Measurements from ENCODE around the gene SPOCK3. TPM values are rescaled to one million over a fixed set of nuclear protein-coding genes. Genes with fewer than 3 reads are reported as not detected.

SPOCK3 gene
- total and polyA plus RNA-seq, 2 experiments from 2014 or later = 1.6 to 4.1 TPM

- Histone ChIP-seq H3K27me3 (ENCODE audit: insufficient read depth) (no peaks in the 10 kb centered on the region), H3K27ac (ENCODE audit: low read depth) (no peak overlapping the region), H2AFZ (no peak overlapping the region), H3K79me2 (replicated peaks; ENCODE audit: insufficient read depth) (no peaks in the 10 kb centered on the region), H3K4me2 (no peak overlapping the region), H4K20me1 (replicated peaks; ENCODE audit: insufficient read depth) (no peaks in the 10 kb centered on the region), H3F3A (replicated peaks; ENCODE audit: low read depth) (no peaks in the 10 kb centered on the region), H3K4me1 (ENCODE audit: insufficient read depth) (no peaks in the 10 kb centered on the region), H3K9me2 (ENCODE audit: insufficient read depth) (no peaks in the 10 kb centered on the region), H3K4me3 (no peak overlapping the region), H3K36me3 (ENCODE audit: insufficient read depth) (no peaks in the 10 kb centered on the region)
- H3K4me3 Mint-ChIP-seq = no peak overlapping the region
- no peaks in the 10 kb centered on the region for H3K9me3 Mint-ChIP-seq
- no peaks in the 10 kb centered on the region for H3K27me3 Mint-ChIP-seq (ENCODE audit: insufficient read depth, low read depth, poor library complexity)
- peaks cover 3% of the 10 kb centered on the region; the same call in 2 of the 3 replicates for H3K4me1 Mint-ChIP-seq
- no peak for DNase-seq (ENCODE audit: low spot score)
- no peaks in the 10 kb centered on the region for H3K36me3 Mint-ChIP-seq (ENCODE audit: low read depth)
- no peak for ATAC-seq
- no peak overlapping the region for H3K27ac Mint-ChIP-seq
- TF ChIP-seq ZNF331 (CRISPR knock-in tag; IDR thresholded peaks at IDR 0.05; ENCODE audit: low read depth) (no peak), CTCF (conservative IDR thresholded peaks at IDR 0.05; ENCODE audit: low read depth in 2 of 2) (no peak), STAT1 (IDR thresholded peaks at IDR 0.05; ENCODE audit: unreplicated experiment) (no peak), REST (IDR thresholded peaks at IDR 0.05; ENCODE audit: unreplicated experiment) (no peak), ZNF462 (CRISPR knock-in tag; IDR thresholded peaks at IDR 0.05) (no peak), ZNF114 (CRISPR knock-in tag; IDR thresholded peaks at IDR 0.05) (no peak), ETS1 (IDR thresholded peaks at IDR 0.05) (no peak), JUNB (IDR thresholded peaks at IDR 0.05; ENCODE audit: unreplicated experiment) (no peak), CREB1 (CRISPR knock-in tag; IDR thresholded peaks at IDR 0.05; ENCODE audit: low read depth) (no peak), NANOG (IDR thresholded peaks at IDR 0.05; ENCODE audit: borderline replicate concordance) (no peak), EZH2 (IDR thresholded peaks at IDR 0.05; ENCODE audit: low read depth, unreplicated experiment) (no peak), POLR2AphosphoS5 (IDR thresholded peaks at IDR 0.05; ENCODE audit: low read depth) (no peak), EZH2phosphoT487 (IDR thresholded peaks at IDR 0.05; ENCODE audit: unreplicated experiment) (no peak)
Observed at GRCh38 chr4:167114416-167114971, 119.8 kb downstream of the SPOCK3 start.

Measured in GM23338 (cell line).